ENCODE results near the gene SCN2B. TPM values are rescaled to one million over a fixed set of nuclear protein-coding genes. Genes with fewer than 3 reads are reported as not detected.

Gene SCN2B
- total RNA-seq, 2 donors from 2014 or later: 0.68 to 1.1 TPM

DNA sequence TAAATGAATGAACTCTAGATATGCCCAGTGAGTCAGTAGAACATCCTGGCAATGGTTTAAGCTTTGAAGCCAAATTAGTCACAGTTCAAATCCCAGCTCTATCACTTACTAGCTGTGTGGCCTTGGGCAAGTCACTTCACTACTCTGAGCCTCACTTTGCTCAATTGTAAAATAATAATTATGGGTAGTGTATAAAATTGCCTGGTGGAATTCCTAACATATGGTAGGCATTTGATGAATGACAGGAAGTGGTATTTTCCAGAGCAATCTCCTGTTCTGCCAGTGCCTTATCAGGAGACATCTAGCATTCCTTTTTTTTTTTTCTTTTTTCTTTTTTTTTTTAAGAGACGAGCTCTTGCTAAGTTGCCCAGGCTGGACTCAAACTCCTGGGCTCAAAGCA lies 36.9 kb downstream of the SCN2B start:
- no peaks in the 10 kb centered on the region for H3K4me1 ChIP-seq (replicated peaks)
- H3K9me3 ChIP-seq: no peaks in the 10 kb centered on the region
- intact Hi-C loops (cut with DNase I): no loop called here
- 19% methylated on average over 1 of the region's 1 CpG for WGBS
- TF ChIP-seq, protein P1, sequence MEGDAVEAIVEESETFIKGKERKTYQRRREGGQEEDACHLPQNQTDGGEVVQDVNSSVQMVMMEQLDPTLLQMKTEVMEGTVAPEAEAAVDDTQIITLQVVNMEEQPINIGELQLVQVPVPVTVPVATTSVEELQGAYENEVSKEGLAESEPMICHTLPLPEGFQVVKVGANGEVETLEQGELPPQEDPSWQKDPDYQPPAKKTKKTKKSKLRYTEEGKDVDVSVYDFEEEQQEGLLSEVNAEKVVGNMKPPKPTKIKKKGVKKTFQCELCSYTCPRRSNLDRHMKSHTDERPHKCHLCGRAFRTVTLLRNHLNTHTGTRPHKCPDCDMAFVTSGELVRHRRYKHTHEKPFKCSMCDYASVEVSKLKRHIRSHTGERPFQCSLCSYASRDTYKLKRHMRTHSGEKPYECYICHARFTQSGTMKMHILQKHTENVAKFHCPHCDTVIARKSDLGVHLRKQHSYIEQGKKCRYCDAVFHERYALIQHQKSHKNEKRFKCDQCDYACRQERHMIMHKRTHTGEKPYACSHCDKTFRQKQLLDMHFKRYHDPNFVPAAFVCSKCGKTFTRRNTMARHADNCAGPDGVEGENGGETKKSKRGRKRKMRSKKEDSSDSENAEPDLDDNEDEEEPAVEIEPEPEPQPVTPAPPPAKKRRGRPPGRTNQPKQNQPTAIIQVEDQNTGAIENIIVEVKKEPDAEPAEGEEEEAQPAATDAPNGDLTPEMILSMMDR (IDR thresholded peaks at IDR 0.05): no peak
- TF ChIP-seq POLR2A (IDR thresholded peaks at IDR 0.05) (no peak), POLR2AphosphoS5 (IDR thresholded peaks at IDR 0.05) (no peak)
- no peak overlapping the region for H3K27ac ChIP-seq
- H3K4me3 ChIP-seq: no peak overlapping the region
- DNase-seq (ENCODE audit: low spot score): no peak
- no peaks in the 10 kb centered on the region for H3K36me3 ChIP-seq
- H3K27me3 ChIP-seq (replicated peaks; ENCODE audit: insufficient read depth): no peaks in the 10 kb centered on the region

- no peaks in the 10 kb centered on the region for H3K9me3 ChIP-seq
- no peaks in the 10 kb centered on the region for H3K36me3 ChIP-seq
- H3K27ac ChIP-seq: no peak overlapping the region
- H3K4me3 ChIP-seq: no peak overlapping the region
- 68% methylated on average over 10 of the region's 10 CpGs for WGBS
- intact Hi-C loops (cut with DNase I): no loop called here
- TF ChIP-seq, protein P1 (IDR thresholded peaks at IDR 0.05): no peak
- TF ChIP-seq POLR2A (IDR thresholded peaks at IDR 0.05): no peak
- TF ChIP-seq POLR2AphosphoS5 (IDR thresholded peaks at IDR 0.05): no peak
- H3K27me3 ChIP-seq (replicated peaks; ENCODE audit: insufficient read depth): no peaks in the 10 kb centered on the region
- DNase-seq (ENCODE audit: low spot score): no peak
- no peaks in the 10 kb centered on the region for H3K4me1 ChIP-seq (replicated peaks)
Observed at GRCh38 chr11:118138839-118139420, 37.5 kb downstream of the SCN2B start.

GRCh38 chr11:118136801-118137200 lies 39.6 kb downstream of the SCN2B start:
- TF ChIP-seq POLR2A (IDR thresholded peaks at IDR 0.05) (no peak), POLR2AphosphoS5 (IDR thresholded peaks at IDR 0.05) (no peak)
- TF ChIP-seq, protein P1 (IDR thresholded peaks at IDR 0.05): no peak
- Histone ChIP-seq H3K4me3 (no peak overlapping the region), H3K9me3 (no peaks in the 10 kb centered on the region), H3K4me1 (replicated peaks) (no peaks in the 10 kb centered on the region), H3K27me3 (replicated peaks; ENCODE audit: insufficient read depth) (no peaks in the 10 kb centered on the region), H3K27ac (no peak overlapping the region), H3K36me3 (no peaks in the 10 kb centered on the region)
- intact Hi-C loops (cut with DNase I): no loop called here
- WGBS: 86% methylated on average over 10 of the region's 10 CpGs
- no peak for DNase-seq (ENCODE audit: low spot score)

DNA sequence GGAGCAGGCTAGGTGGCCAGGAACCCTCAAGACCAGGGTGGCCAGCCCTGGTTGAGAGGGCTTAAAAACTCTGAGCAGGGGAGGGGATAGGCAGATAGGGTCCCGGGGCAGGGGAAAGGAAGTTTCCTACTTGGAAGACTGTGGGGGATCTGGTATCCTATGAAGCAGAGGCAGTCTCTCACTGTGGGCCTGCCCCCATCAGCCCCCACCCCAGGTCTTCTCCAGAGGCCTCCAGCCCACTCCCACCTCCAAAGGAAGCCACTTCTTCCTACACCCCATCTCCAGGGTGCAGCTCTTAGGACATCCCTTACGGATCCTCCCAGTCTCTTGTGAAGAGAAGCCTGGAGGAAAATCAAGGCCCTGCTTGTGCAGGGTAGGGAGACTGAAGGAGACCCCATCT lies 40.1 kb downstream of the SCN2B start:
- Histone ChIP-seq H3K9me3 (no peaks in the 10 kb centered on the region), H3K4me1 (replicated peaks) (no peaks in the 10 kb centered on the region), H3K36me3 (no peaks in the 10 kb centered on the region), H3K27ac (no peak overlapping the region), H3K4me3 (no peak overlapping the region), H3K27me3 (replicated peaks; ENCODE audit: insufficient read depth) (no peaks in the 10 kb centered on the region)
- no peak for DNase-seq (ENCODE audit: low spot score)
- 84% methylated on average over 2 of the region's 2 CpGs for WGBS
- intact Hi-C loops (cut with DNase I): no loop called here
- TF ChIP-seq, protein P1 (IDR thresholded peaks at IDR 0.05): no peak
- no peak for TF ChIP-seq POLR2AphosphoS5 (IDR thresholded peaks at IDR 0.05)
- no peak for TF ChIP-seq POLR2A (IDR thresholded peaks at IDR 0.05)

- no peaks in the 10 kb centered on the region for H3K27me3 ChIP-seq (replicated peaks; ENCODE audit: insufficient read depth)
- H3K9me3 ChIP-seq: no peaks in the 10 kb centered on the region
- H3K36me3 ChIP-seq: no peaks in the 10 kb centered on the region
- no peak overlapping the region for H3K27ac ChIP-seq
- TF ChIP-seq POLR2A (IDR thresholded peaks at IDR 0.05) (no peak), POLR2AphosphoS5 (IDR thresholded peaks at IDR 0.05) (no peak)
- TF ChIP-seq, protein P1 (IDR thresholded peaks at IDR 0.05): no peak
- intact Hi-C loops (cut with DNase I): no loop called here
- H3K4me1 ChIP-seq (replicated peaks): no peaks in the 10 kb centered on the region
- 89% methylated on average over 5 of the region's 5 CpGs for WGBS
- no peak for DNase-seq (ENCODE audit: low spot score)
- no peak overlapping the region for H3K4me3 ChIP-seq
Observed at GRCh38 chr11:118135796-118136165, 40.7 kb downstream of the SCN2B start.

All from prostate gland (tissue), 2 donors.